SK-N-SH treated with all-trans-retinoic acid at 6 μM for 48 hours (cell line): ENCODE data around the gene ARHGAP15.
A peak's percentile ranks its signal among the peaks of the same experiment; 100 is the strongest.

Source experiments
- ARNTL ChIP-seq: fragments of 450-650 bp; formaldehyde crosslinking; IDR thresholded peaks from 2 replicates; pipeline ENCODE4 v1.5.0; 2020; ENCODE audit warnings: low read depth, mild to moderate bottlenecking, moderate library complexity, borderline replicate concordance
- CSDC2 ChIP-seq: fragments of 250-450 bp; sonication (Bioruptor Pico); IDR thresholded peaks from 2 replicates; pipeline ENCODE4 v1.5.0; 2020; ENCODE audit warnings: mild to moderate bottlenecking, moderate library complexity
- ISL1 ChIP-seq: fragments of 250-450 bp; sonication (Bioruptor Pico); IDR thresholded peaks from 2 replicates; pipeline ENCODE4 v2.1.2; 2022; ENCODE audit warnings: mild to moderate bottlenecking, moderate library complexity
- POU6F1 ChIP-seq: fragments of 250-450 bp; sonication (Bioruptor Pico); IDR thresholded peaks from 2 replicates; pipeline ENCODE4 v1.8.0; 2021; ENCODE audit warnings: low read depth, mild to moderate bottlenecking, moderate library complexity, borderline replicate concordance
- RARB ChIP-seq: fragments of 250-450 bp; sonication (Bioruptor Pico); IDR thresholded peaks from 2 replicates; pipeline ENCODE4 v1.8.0; 2021; ENCODE audit warnings: mild to moderate bottlenecking, moderate library complexity
- SNAI2 ChIP-seq: fragments of 250-450 bp; sonication (Bioruptor Pico); IDR thresholded peaks from 2 replicates; pipeline ENCODE4 v1.5.0; 2020; ENCODE audit warnings: mild to moderate bottlenecking, moderate library complexity
- TCF4 ChIP-seq: fragments of 250-450 bp; sonication (Bioruptor Pico); IDR thresholded peaks from 2 replicates; pipeline ENCODE4 v1.8.0; 2021; ENCODE audit warnings: mild to moderate bottlenecking, moderate library complexity, borderline replicate concordance
- TOX ChIP-seq: fragments of 250-450 bp; sonication (Bioruptor Pico); IDR thresholded peaks from 2 replicates; pipeline ENCODE4 v1.8.0; 2021; ENCODE audit warnings: mild to moderate bottlenecking, moderate library complexity, borderline replicate concordance
- ZFP3 ChIP-seq: fragments of 250-450 bp; sonication (Bioruptor Pico); IDR thresholded peaks from 2 replicates; pipeline ENCODE4 v1.5.0; 2020; ENCODE audit warnings: mild to moderate bottlenecking, moderate library complexity
- ZNF565 ChIP-seq: fragments of 450-650 bp; formaldehyde crosslinking; conservative IDR thresholded peaks from 2 replicates; pipeline ENCODE4 v1.5.0; 2020; ENCODE audit warnings: low read depth, mild to moderate bottlenecking, moderate library complexity
- ZNF70 ChIP-seq: fragments of 450-650 bp; formaldehyde crosslinking; IDR thresholded peaks from 2 replicates; pipeline ENCODE4 v1.5.0; 2020; ENCODE audit warnings: mild to moderate bottlenecking, moderate library complexity
- TF ChIP-seq, protein P1 (sequence below): fragments of 250-450 bp; sonication (Bioruptor Pico); IDR thresholded peaks from 2 replicates; pipeline ENCODE4 v1.8.0; 2020; ENCODE audit warnings: mild to moderate bottlenecking, moderate library complexity, borderline replicate concordance

GRCh38 chr2:143694335-143694734 is 565.1 kb downstream of the ARHGAP15 start:
- TF ChIP-seq, protein P1, sequence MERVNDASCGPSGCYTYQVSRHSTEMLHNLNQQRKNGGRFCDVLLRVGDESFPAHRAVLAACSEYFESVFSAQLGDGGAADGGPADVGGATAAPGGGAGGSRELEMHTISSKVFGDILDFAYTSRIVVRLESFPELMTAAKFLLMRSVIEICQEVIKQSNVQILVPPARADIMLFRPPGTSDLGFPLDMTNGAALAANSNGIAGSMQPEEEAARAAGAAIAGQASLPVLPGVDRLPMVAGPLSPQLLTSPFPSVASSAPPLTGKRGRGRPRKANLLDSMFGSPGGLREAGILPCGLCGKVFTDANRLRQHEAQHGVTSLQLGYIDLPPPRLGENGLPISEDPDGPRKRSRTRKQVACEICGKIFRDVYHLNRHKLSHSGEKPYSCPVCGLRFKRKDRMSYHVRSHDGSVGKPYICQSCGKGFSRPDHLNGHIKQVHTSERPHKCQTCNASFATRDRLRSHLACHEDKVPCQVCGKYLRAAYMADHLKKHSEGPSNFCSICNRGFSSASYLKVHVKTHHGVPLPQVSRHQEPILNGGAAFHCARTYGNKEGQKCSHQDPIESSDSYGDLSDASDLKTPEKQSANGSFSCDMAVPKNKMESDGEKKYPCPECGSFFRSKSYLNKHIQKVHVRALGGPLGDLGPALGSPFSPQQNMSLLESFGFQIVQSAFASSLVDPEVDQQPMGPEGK (CRISPR knock-in tag), result no peak
- no peak for TF ChIP-seq RARB
- no peak for TF ChIP-seq SNAI2 (CRISPR knock-in tag)
- TF ChIP-seq ISL1 (CRISPR knock-in tag), result peak; percentile 67
- no peak for TF ChIP-seq TOX (CRISPR knock-in tag)
- TF ChIP-seq CSDC2 (CRISPR knock-in tag), result no peak
- no peak for TF ChIP-seq POU6F1 (CRISPR knock-in tag)
- TF ChIP-seq ZFP3, result no peak
- peak; percentile 79 for TF ChIP-seq TCF4
- TF ChIP-seq ZNF565 (CRISPR knock-in tag), result no peak
- no peak for TF ChIP-seq ARNTL
- TF ChIP-seq ZNF70 (CRISPR knock-in tag), result no peak
